Measurements from ENCODE around the gene GDF10. TPM values are rescaled to one million over a fixed set of nuclear protein-coding genes. Genes with fewer than 3 reads are reported as not detected.

Gene GDF10
- total and polyA plus RNA-seq, 2 of the 13 experiments (the other 11 are each of a cell fraction or from before 2014, with no cell fraction given), result 0.03 TPM; not detected in 1

DNA sequence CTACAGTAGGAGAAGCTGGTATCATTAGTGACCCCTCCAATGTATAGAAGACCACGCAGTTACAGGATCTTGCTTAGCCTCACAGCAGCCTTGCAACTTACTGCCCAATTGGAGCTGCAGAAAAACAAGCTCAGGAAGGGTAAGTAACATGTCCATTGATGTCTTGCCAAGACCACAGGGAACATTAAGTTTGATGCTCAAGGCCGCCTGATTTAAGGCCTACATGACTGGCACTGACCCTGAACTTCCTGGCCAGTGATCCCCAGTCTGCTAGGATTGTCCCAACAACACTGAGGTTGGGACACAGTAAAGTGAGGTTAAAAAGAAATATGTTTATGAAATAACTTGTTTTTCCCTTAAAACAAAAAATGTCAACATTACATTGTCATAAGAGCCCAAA is 15.4 kb downstream of the GDF10 start (continued):
- TF ChIP-seq, protein P1, sequence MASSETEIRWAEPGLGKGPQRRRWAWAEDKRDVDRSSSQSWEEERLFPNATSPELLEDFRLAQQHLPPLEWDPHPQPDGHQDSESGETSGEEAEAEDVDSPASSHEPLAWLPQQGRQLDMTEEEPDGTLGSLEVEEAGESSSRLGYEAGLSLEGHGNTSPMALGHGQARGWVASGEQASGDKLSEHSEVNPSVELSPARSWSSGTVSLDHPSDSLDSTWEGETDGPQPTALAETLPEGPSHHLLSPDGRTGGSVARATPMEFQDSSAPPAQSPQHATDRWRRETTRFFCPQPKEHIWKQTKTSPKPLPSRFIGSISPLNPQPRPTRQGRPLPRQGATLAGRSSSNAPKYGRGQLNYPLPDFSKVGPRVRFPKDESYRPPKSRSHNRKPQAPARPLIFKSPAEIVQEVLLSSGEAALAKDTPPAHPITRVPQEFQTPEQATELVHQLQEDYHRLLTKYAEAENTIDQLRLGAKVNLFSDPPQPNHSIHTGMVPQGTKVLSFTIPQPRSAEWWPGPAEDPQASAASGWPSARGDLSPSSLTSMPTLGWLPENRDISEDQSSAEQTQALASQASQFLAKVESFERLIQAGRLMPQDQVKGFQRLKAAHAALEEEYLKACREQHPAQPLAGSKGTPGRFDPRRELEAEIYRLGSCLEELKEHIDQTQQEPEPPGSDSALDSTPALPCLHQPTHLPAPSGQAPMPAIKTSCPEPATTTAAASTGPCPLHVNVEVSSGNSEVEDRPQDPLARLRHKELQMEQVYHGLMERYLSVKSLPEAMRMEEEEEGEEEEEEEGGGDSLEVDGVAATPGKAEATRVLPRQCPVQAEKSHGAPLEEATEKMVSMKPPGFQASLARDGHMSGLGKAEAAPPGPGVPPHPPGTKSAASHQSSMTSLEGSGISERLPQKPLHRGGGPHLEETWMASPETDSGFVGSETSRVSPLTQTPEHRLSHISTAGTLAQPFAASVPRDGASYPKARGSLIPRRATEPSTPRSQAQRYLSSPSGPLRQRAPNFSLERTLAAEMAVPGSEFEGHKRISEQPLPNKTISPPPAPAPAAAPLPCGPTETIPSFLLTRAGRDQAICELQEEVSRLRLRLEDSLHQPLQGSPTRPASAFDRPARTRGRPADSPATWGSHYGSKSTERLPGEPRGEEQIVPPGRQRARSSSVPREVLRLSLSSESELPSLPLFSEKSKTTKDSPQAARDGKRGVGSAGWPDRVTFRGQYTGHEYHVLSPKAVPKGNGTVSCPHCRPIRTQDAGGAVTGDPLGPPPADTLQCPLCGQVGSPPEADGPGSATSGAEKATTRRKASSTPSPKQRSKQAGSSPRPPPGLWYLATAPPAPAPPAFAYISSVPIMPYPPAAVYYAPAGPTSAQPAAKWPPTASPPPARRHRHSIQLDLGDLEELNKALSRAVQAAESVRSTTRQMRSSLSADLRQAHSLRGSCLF (CRISPR knock-in tag; IDR thresholded peaks at IDR 0.05; ENCODE audit: borderline replicate concordance), result no peak
- no peak for TF ChIP-seq CBFB (CRISPR knock-in tag; IDR thresholded peaks at IDR 0.05)

DNA sequence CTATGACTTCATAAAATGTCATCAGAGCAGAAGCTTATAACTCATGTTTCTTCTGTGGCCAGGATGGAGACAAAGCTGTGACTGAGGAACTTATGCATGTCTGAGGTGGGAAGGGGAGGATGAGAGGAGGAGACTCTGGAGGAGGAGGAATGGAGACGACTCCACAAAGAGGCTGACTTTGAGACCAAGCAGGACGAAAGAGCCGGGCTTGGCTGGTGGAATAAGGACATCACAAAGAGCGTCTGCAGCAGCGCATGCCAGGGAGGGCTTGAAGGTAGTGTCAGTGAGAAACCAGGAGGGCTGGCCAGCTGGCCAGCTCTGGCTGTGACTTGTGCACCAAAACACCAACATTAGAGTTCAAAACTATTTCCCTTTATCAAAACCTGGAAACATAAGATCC is 16.1 kb downstream of the GDF10 start:
- no peaks in the 10 kb centered on the region for H4K20me1 ChIP-seq (ENCODE audit: insufficient read depth, low read length)
- H2AFZ ChIP-seq (ENCODE audit: low read length), result no peak overlapping the region
- H3K79me2 ChIP-seq (ENCODE audit: insufficient read depth, low read length), result no peaks in the 10 kb centered on the region
- ATAC-seq, result no peak
- no TSS peak for BruUV-seq (replicated peaks)
- peaks cover 4 to 7% of the 10 kb centered on the region in 2 experiments; a peak in 2 of 5 replicates for H3K27me3 ChIP-seq (ENCODE audit: control insufficient read depth in 1 of 2, insufficient read depth in 2 of 2, low read length in 2 of 2)
- intact Hi-C loops (cut with micrococcal nuclease; ENCODE audit: unreplicated experiment) (loop anchor here (2.0 kb wide), 1 partner anchor 21 kb away; no protein-coding TSS in a partner anchor), in situ Hi-C loops (cut with HindIII; ENCODE audit: extremely low pct_ligation_motif_present, low pct_unique_long_range_greater_than_20kb) (no loop called here)
- FAIRE-seq, result no peak
- no peaks in the 10 kb centered on the region for H3K9me3 ChIP-seq (ENCODE audit: low read length)
- H3K36me3 ChIP-seq (replicated peaks in 1 of 2; ENCODE audit: control insufficient read depth in 1 of 2, insufficient read depth in 2 of 2, low read length in 2 of 2), result no peaks in the 10 kb centered on the region
- H3K9ac ChIP-seq (ENCODE audit: insufficient read depth, low read depth, low read length), result no peak overlapping the region
- H3K27ac ChIP-seq (ENCODE audit: extremely low read length, insufficient read depth, low read length), result no peak overlapping the region
- DNase-seq (ENCODE audit: low spot score), result no peak
- POLR2A ChIA-PET, result no interaction called here
- CTCF ChIA-PET (ENCODE audit: low intra/inter-chr PET ratio, low total read pairs), result no interaction called here
- no peak overlapping the region for H3K4me3 ChIP-seq (replicated peaks in 1 of 3; ENCODE audit: insufficient read depth in 1 of 3, low read depth in 2 of 3, low read length in 3 of 3)
- no peaks in the 10 kb centered on the region for H3K4me1 ChIP-seq (ENCODE audit: insufficient read depth, low read length)
- no peak overlapping the region for H3K4me2 ChIP-seq (ENCODE audit: low read depth, low read length)
- 11% methylated on average over 5 of the region's 5 CpGs for whole genome bisulfite sequencing (ENCODE audit: low lambda C conversion rate)
- TF ChIP-seq HDAC2 (CRISPR knock-in tag; IDR thresholded peaks at IDR 0.05) (no peak), HES4 (CRISPR knock-in tag; IDR thresholded peaks at IDR 0.05; ENCODE audit: borderline replicate concordance) (no peak), MAF1 (CRISPR knock-in tag; IDR thresholded peaks at IDR 0.05; ENCODE audit: borderline replicate concordance) (no peak), HOXD1 (CRISPR knock-in tag; IDR thresholded peaks at IDR 0.05) (no peak), HNRNPLL (IDR thresholded peaks at IDR 0.05; ENCODE audit: low read depth, low read length, poor library complexity, severe bottlenecking) (no peak), ZNF773 (CRISPR knock-in tag; IDR thresholded peaks at IDR 0.05; ENCODE audit: borderline replicate concordance) (no peak), NFKB2 (CRISPR knock-in tag; IDR thresholded peaks at IDR 0.05; ENCODE audit: borderline replicate concordance) (no peak)
- TF ChIP-seq, protein P2, sequence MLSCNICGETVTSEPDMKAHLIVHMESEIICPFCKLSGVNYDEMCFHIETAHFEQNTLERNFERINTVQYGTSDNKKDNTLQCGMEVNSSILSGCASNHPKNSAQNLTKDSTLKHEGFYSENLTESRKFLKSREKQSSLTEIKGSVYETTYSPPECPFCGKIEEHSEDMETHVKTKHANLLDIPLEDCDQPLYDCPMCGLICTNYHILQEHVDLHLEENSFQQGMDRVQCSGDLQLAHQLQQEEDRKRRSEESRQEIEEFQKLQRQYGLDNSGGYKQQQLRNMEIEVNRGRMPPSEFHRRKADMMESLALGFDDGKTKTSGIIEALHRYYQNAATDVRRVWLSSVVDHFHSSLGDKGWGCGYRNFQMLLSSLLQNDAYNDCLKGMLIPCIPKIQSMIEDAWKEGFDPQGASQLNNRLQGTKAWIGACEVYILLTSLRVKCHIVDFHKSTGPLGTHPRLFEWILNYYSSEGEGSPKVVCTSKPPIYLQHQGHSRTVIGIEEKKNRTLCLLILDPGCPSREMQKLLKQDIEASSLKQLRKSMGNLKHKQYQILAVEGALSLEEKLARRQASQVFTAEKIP (CRISPR knock-in tag; IDR thresholded peaks at IDR 0.05; ENCODE audit: borderline replicate concordance), result no peak
- TF ChIP-seq, protein P3, sequence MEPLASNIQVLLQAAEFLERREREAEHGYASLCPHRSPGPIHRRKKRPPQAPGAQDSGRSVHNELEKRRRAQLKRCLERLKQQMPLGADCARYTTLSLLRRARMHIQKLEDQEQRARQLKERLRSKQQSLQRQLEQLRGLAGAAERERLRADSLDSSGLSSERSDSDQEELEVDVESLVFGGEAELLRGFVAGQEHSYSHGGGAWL (CRISPR knock-in tag; IDR thresholded peaks at IDR 0.05), result no peak
- TF ChIP-seq, protein P4, sequence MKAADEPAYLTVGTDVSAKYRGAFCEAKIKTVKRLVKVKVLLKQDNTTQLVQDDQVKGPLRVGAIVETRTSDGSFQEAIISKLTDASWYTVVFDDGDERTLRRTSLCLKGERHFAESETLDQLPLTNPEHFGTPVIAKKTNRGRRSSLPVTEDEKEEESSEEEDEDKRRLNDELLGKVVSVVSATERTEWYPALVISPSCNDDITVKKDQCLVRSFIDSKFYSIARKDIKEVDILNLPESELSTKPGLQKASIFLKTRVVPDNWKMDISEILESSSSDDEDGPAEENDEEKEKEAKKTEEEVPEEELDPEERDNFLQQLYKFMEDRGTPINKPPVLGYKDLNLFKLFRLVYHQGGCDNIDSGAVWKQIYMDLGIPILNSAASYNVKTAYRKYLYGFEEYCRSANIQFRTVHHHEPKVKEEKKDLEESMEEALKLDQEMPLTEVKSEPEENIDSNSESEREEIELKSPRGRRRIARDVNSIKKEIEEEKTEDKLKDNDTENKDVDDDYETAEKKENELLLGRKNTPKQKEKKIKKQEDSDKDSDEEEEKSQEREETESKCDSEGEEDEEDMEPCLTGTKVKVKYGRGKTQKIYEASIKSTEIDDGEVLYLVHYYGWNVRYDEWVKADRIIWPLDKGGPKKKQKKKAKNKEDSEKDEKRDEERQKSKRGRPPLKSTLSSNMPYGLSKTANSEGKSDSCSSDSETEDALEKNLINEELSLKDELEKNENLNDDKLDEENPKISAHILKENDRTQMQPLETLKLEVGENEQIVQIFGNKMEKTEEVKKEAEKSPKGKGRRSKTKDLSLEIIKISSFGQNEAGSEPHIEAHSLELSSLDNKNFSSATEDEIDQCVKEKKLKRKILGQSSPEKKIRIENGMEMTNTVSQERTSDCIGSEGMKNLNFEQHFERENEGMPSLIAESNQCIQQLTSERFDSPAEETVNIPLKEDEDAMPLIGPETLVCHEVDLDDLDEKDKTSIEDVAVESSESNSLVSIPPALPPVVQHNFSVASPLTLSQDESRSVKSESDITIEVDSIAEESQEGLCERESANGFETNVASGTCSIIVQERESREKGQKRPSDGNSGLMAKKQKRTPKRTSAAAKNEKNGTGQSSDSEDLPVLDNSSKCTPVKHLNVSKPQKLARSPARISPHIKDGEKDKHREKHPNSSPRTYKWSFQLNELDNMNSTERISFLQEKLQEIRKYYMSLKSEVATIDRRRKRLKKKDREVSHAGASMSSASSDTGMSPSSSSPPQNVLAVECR (CRISPR knock-in tag; IDR thresholded peaks at IDR 0.05; ENCODE audit: borderline replicate concordance), result no peak

Measured in HepG2 (cell line).